ENCODE data around the gene KIRREL2.

KIRREL2 gene

DNA sequence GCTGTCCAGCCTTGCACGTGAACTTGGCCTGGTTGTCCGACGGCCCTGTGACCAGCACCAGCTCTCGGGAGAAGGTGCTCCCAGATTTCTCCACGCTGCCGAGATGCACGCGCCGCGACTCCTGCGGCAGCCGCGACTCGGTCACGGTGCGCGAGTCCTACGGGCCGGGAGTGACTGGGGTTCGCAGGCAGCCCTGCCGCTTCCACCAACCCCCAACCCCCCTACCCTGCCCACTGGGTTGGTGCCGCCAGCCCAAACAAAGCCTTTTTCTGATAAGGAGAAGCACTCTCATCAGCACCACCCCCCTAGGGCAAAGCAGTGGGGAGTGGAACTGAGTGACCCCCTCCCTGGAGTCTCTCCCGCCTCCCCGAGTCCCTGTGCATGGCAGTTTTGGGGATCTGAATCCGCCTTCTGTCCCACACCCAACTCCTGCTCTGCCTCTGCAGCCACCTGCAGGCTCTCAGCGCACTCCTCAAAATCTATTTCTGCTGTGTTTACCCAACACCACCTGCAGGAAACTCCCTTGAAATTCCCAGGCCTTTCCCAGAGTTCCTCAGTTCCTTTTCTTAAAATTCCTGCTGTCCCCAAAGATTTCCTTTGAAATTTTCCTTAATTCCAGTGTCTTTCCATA is 10.6 kb upstream of the KIRREL2 start:
- Histone ChIP-seq H3K4me1 (ENCODE audit: control insufficient read depth, insufficient read depth, low read length) (peaks cover 7% of the 10 kb centered on the region), H3K9ac (ENCODE audit: low read length) (no peak overlapping the region), H3K4me3 (ENCODE audit: low read length) (no peak overlapping the region), H3K27me3 (replicated peaks; ENCODE audit: control insufficient read depth, insufficient read depth, low read length) (peaks cover 79% of the 10 kb centered on the region), H3K9me3 (ENCODE audit: control insufficient read depth, low read length) (peaks cover 11% of the 10 kb centered on the region), H3K36me3 (ENCODE audit: control insufficient read depth, insufficient read depth, low read length, severe bottlenecking) (no peaks in the 10 kb centered on the region)
- DNase-seq (ENCODE audit: low read depth) = no peak

GRCh38 chr19:35847911-35848310 is 8.8 kb upstream of the KIRREL2 start:
- H3K9me3 ChIP-seq (ENCODE audit: control insufficient read depth, low read length) = peaks cover 3% of the 10 kb centered on the region
- H3K36me3 ChIP-seq (ENCODE audit: control insufficient read depth, insufficient read depth, low read length, severe bottlenecking) = no peaks in the 10 kb centered on the region
- peaks cover 80% of the 10 kb centered on the region for H3K27me3 ChIP-seq (replicated peaks; ENCODE audit: control insufficient read depth, insufficient read depth, low read length)
- DNase-seq (ENCODE audit: low read depth) = no peak
- peaks cover 7% of the 10 kb centered on the region for H3K4me1 ChIP-seq (ENCODE audit: control insufficient read depth, insufficient read depth, low read length)
- H3K9ac ChIP-seq (ENCODE audit: low read length) = no peak overlapping the region
- no peak overlapping the region for H3K4me3 ChIP-seq (ENCODE audit: low read length)

GRCh38 chr19:35848486-35848885 is 8.2 kb upstream of the KIRREL2 start:
- Histone ChIP-seq H3K36me3 (ENCODE audit: control insufficient read depth, insufficient read depth, low read length, severe bottlenecking) (no peaks in the 10 kb centered on the region), H3K27me3 (replicated peaks; ENCODE audit: control insufficient read depth, insufficient read depth, low read length) (peaks cover 80% of the 10 kb centered on the region), H3K4me1 (ENCODE audit: control insufficient read depth, insufficient read depth, low read length) (peaks cover 7% of the 10 kb centered on the region), H3K9ac (ENCODE audit: low read length) (no peak overlapping the region), H3K9me3 (ENCODE audit: control insufficient read depth, low read length) (no peaks in the 10 kb centered on the region), H3K4me3 (ENCODE audit: low read length) (no peak overlapping the region)
- no peak for DNase-seq (ENCODE audit: low read depth)

- H3K9me3 ChIP-seq (ENCODE audit: control insufficient read depth, low read length) = no peaks in the 10 kb centered on the region
- no peak for DNase-seq (ENCODE audit: low read depth)
- no peak overlapping the region for H3K4me3 ChIP-seq (ENCODE audit: low read length)
- peaks cover 76% of the 10 kb centered on the region for H3K27me3 ChIP-seq (replicated peaks; ENCODE audit: control insufficient read depth, insufficient read depth, low read length)
- H3K36me3 ChIP-seq (ENCODE audit: control insufficient read depth, insufficient read depth, low read length, severe bottlenecking) = no peaks in the 10 kb centered on the region
- H3K9ac ChIP-seq (ENCODE audit: low read length) = no peak overlapping the region
- peaks cover 7% of the 10 kb centered on the region for H3K4me1 ChIP-seq (ENCODE audit: control insufficient read depth, insufficient read depth, low read length)
Observed at GRCh38 chr19:35848919-35849505, 7.7 kb upstream of the KIRREL2 start.

DNA sequence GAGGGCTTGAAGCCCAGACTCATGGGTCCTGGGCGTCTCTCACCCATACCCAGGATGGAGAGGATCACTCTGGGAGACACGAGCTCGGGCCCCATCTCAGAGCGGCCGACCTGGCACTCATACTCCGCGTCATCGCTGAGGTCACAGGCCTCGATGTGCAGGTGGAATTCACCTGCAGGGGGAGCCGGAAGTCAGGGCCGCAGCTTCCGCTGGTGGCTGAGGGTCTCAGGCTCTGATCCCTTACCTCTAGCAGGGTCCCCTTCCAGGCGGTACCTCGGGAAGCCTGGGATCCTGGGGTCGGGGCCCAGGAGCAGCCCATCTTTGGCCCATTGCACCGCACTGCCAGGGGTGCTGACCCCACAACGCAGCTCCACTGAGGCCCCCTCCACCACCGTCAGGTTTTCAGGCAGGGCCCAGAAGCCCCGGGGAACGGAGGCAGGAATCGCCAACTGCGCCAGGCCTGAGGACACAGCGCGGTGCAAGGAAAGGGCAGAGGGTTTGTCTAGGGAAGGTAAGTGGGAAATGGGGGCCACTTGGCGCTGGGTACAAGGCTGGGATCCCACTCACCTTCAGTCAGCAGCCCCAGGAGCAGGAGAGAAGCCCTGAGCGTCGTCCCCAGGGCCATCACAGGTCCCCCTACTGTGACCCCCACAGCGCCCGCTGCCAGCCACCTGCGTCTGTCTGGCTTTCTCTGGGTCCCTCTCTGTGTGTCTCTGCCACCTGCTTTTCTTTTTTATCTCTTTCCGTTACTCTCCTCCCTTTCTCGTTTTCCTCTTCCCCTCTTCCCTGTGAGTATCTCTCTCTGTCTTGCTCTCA is 5.3 kb upstream of the KIRREL2 start:
- H3K9ac ChIP-seq (ENCODE audit: low read length) = no peak overlapping the region
- peaks cover 2% of the 10 kb centered on the region for H3K4me1 ChIP-seq (ENCODE audit: control insufficient read depth, insufficient read depth, low read length)
- DNase-seq (ENCODE audit: low read depth) = no peak
- no peaks in the 10 kb centered on the region for H3K9me3 ChIP-seq (ENCODE audit: control insufficient read depth, low read length)
- no peak overlapping the region for H3K4me3 ChIP-seq (ENCODE audit: low read length)
- H3K27me3 ChIP-seq (replicated peaks; ENCODE audit: control insufficient read depth, insufficient read depth, low read length) = peaks cover 75% of the 10 kb centered on the region
- H3K36me3 ChIP-seq (ENCODE audit: control insufficient read depth, insufficient read depth, low read length, severe bottlenecking) = no peaks in the 10 kb centered on the region

DNA sequence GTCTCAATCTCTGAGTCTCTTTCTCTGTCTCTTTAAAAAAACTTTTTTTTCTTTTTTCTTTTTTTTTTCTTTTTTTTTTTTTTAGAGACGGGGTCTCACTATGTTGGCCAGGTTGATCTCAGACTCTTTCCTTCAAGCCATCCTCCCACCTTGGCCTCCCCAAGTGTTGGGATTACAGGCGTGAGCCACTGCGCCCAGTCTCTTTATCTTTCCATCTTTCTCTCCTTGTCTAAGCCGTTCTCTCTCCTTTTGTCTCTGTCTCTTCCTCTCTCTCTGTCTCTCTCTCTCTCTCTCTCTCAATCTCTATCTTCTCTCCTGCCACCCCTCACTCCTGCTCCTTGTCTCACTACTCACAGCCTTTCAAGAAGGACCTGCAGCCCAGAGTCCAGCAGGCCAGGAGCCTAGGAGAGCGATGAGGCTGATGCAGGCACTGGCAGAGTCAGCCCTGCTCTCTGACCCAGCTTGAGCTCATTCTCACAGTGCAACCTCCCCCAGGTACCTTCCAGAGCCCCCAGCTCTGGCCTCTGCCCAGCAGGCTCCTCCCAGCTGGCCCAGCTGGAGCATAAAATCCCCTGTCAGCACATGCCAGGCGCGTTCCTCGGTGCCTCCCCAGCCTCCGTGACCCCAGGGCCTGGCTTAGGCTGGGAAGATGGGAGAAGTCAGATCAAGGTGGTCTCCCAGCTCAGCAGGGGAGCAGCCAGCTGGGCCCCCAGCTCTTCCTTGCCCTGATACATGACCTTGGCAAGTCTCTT is 4.5 kb upstream of the KIRREL2 start, which contains the start of gene NPHS1:
TSS of gene NPHS1 (minus strand) at position 476 of the 752 bp plus-strand sequence. CDS start 667 bp downstream, outside the sequence.
- Histone ChIP-seq H3K27me3 (replicated peaks; ENCODE audit: control insufficient read depth, insufficient read depth, low read length) (peaks cover 78% of the 10 kb centered on the region), H3K4me3 (ENCODE audit: low read length) (no peak within 1 kb of the TSS), H3K36me3 (ENCODE audit: control insufficient read depth, insufficient read depth, low read length, severe bottlenecking) (no peaks in the 10 kb centered on the region), H3K9ac (ENCODE audit: low read length) (no peak within 1 kb of the TSS), H3K9me3 (ENCODE audit: control insufficient read depth, low read length) (no peaks in the 10 kb centered on the region), H3K4me1 (ENCODE audit: control insufficient read depth, insufficient read depth, low read length) (peaks cover 2% of the 10 kb centered on the region)
- no peak for DNase-seq (ENCODE audit: low read depth)

DNA sequence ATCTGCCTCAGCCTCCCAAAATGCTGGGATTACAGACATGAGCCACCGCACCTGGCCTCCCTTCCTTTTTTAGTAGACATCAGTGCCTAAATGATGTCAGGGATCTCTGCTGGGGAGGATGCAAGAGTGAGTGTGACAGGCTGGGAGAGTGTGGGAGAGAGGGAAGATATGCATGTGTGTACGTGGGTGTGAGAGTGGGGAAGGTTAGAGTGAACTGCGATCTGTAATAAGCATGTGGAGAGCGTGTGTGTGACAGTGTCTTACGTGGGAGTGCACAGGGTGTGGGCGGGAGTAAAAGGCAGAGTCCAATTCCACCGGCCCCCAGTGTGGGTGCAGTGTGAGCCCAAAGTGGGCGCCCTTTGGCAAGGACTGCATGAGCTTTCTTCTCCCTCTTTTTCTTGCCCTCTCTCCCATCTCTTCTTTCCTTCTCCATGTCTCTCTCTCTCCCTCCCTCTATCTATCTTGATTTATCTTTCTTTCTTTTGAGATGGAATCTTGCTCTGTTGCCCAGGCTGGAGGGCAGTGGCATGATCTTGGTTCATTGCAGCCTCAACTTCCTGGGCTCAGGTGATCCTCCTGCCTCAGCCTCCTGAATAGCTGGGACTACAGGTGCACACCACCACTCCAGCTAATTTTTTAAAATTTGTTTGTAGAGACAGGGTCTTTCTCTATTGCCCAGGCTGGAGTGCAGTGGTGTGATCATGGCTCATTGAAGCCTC is 3.5 kb upstream of the KIRREL2 start:
- H3K9ac ChIP-seq (ENCODE audit: low read length) = no peak overlapping the region
- no peak for DNase-seq (ENCODE audit: low read depth)
- H3K4me3 ChIP-seq (ENCODE audit: low read length) = no peak overlapping the region
- H3K27me3 ChIP-seq (replicated peaks; ENCODE audit: control insufficient read depth, insufficient read depth, low read length) = peaks cover 88% of the 10 kb centered on the region
- H3K4me1 ChIP-seq (ENCODE audit: control insufficient read depth, insufficient read depth, low read length) = peaks cover 2% of the 10 kb centered on the region
- H3K9me3 ChIP-seq (ENCODE audit: control insufficient read depth, low read length) = no peaks in the 10 kb centered on the region
- H3K36me3 ChIP-seq (ENCODE audit: control insufficient read depth, insufficient read depth, low read length, severe bottlenecking) = no peaks in the 10 kb centered on the region

DNA sequence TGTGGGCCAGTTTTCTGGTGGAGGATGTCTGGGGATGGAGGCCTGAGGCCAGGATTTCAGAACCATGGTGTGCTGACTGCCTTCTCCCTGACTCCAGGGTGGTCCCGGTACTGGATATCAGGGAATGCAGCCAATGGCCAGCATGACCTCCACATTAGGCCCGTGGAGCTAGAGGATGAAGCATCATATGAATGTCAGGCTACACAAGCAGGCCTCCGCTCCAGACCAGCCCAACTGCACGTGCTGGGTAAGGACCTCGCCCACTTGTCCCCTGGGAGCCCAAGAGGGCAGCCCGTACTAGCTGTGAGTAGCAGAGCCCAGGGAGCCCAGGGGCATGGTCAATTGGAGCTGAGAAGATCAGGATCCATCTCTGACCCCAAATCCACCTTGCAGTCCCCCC is 1.6 kb downstream of the KIRREL2 start:
- Histone ChIP-seq H3K36me3 (ENCODE audit: control insufficient read depth, insufficient read depth, low read length, severe bottlenecking) (no peaks in the 10 kb centered on the region), H3K27me3 (replicated peaks; ENCODE audit: control insufficient read depth, insufficient read depth, low read length) (peaks cover 86% of the 10 kb centered on the region), H3K9ac (ENCODE audit: low read length) (no peak overlapping the region), H3K9me3 (ENCODE audit: control insufficient read depth, low read length) (no peaks in the 10 kb centered on the region), H3K4me3 (ENCODE audit: low read length) (no peak overlapping the region), H3K4me1 (ENCODE audit: control insufficient read depth, insufficient read depth, low read length) (peaks cover 8% of the 10 kb centered on the region)
- no peak for DNase-seq (ENCODE audit: low read depth)

DNA sequence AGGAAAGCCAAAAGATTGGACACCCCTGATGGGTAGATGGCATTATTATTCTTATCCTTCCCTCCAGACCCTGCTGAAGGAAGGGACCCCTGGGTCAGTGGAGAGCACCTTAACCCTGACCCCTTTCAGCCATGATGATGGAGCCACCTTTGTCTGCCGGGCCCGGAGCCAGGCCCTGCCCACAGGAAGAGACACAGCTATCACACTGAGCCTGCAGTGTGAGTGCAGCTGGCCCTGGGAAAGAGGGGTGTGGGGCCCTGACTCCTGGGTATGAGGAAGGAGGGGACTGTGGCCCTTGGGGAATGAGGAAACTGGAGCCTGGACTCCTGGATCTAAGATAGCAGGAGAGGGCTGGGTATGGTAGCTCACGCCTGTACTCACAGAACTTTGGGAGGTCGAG is 2.7 kb downstream of the KIRREL2 start:
- H3K27me3 ChIP-seq (replicated peaks; ENCODE audit: control insufficient read depth, insufficient read depth, low read length) = peaks cover 87% of the 10 kb centered on the region
- H3K36me3 ChIP-seq (ENCODE audit: control insufficient read depth, insufficient read depth, low read length, severe bottlenecking) = no peaks in the 10 kb centered on the region
- H3K4me3 ChIP-seq (ENCODE audit: low read length) = no peak overlapping the region
- peaks cover 8% of the 10 kb centered on the region for H3K4me1 ChIP-seq (ENCODE audit: control insufficient read depth, insufficient read depth, low read length)
- DNase-seq (ENCODE audit: low read depth) = no peak
- no peak overlapping the region for H3K9ac ChIP-seq (ENCODE audit: low read length)
- no peaks in the 10 kb centered on the region for H3K9me3 ChIP-seq (ENCODE audit: control insufficient read depth, low read length)

DNA sequence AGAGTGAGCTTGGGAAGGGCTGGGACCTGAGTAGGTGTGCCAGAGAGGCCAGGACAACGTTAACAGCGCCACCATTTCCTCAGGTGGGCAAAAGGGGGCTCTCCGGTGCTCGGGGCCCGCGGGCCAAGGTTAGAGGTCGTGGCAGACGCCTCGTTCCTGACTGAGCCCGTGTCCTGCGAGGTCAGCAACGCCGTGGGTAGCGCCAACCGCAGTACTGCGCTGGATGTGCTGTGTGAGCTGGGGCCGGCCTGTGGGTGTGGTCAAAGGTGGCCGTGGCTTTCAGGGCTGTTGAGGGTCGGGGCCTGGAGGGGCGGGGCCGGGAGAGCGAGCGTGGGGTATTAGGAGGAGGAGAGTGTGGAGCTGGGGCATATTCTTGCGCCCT is 3.7 kb downstream of the KIRREL2 start:
- Histone ChIP-seq H3K4me3 (ENCODE audit: low read length) (no peak overlapping the region), H3K27me3 (replicated peaks; ENCODE audit: control insufficient read depth, insufficient read depth, low read length) (peaks cover 85% of the 10 kb centered on the region)
- no peak for DNase-seq (ENCODE audit: low read depth)

More for the DNA sequence above, 3.7 kb downstream of the KIRREL2 start:
- Histone ChIP-seq H3K9me3 (ENCODE audit: control insufficient read depth, low read length) (no peaks in the 10 kb centered on the region), H3K36me3 (ENCODE audit: control insufficient read depth, insufficient read depth, low read length, severe bottlenecking) (no peaks in the 10 kb centered on the region), H3K9ac (ENCODE audit: low read length) (no peak overlapping the region), H3K4me1 (ENCODE audit: control insufficient read depth, insufficient read depth, low read length) (peaks cover 8% of the 10 kb centered on the region)
